H1 (cell line): ENCODE results near the gene NREP. TPM values are rescaled to one million over a fixed set of nuclear protein-coding genes. Genes with fewer than 3 reads are reported as not detected.

ENCODE experiments used
- CTCF ChIA-PET: fragments of 300-600 bp; sonication (Branson Sonifier 250); formaldehyde crosslinking; loops from one replicate; lab custom pipeline; 2021; ENCODE audit not compliant: partially characterized antibody; lab: Charles Lee
- POLR2A ChIA-PET: fragments of 300-600 bp; sonication (Branson Sonifier 250); formaldehyde crosslinking; loops from one replicate; lab custom pipeline; 2021; ENCODE audit warnings: inconsistent platforms; ENCODE audit not compliant: partially characterized antibody; lab: Charles Lee
- DNase-seq, 2 experiments: peaks; one replicate each; pipeline versions ENCODE4 v3.0.0 to v3.0.0-alpha.2; 2010 to 2022; ENCODE audit warnings: low spot score in 2 of 2, low read depth in 1 of 2, mixed read lengths in 1 of 2
- FAIRE-seq: peaks from 2 replicates; lab custom pipeline; 2011; peaks lifted over from hg19 to GRCh38; lab: Jason Lieb, UNC
- H2AFZ ChIP-seq: 2 replicates; pipeline ENCODE4 v1.8.1; 2012; ENCODE audit warnings: low read length, inconsistent platforms
- H2AK5ac ChIP-seq: 2 replicates; pipeline ENCODE4 v1.6.1; 2013; ENCODE audit warnings: low read depth, low read length
- H2BK120ac ChIP-seq: replicated peaks from 2 replicates; pipeline ENCODE3; 2013; ENCODE audit warnings: low read depth, low read length, inconsistent platforms
- H2BK12ac ChIP-seq: 2 replicates; pipeline ENCODE4 v1.6.1; 2013; ENCODE audit warnings: low read depth, low read length
- H2BK15ac ChIP-seq: 2 replicates; pipeline ENCODE4 v1.6.1; 2013; ENCODE audit warnings: low read length
- H2BK20ac ChIP-seq: 2 replicates; pipeline ENCODE4 v1.6.1; 2013; ENCODE audit warnings: low read length
- H2BK5ac ChIP-seq: 2 replicates; pipeline ENCODE4 v1.6.1; 2013; ENCODE audit warnings: low read depth, low read length
- H3K14ac ChIP-seq: 2 replicates; pipeline ENCODE4 v1.6.1; 2013; ENCODE audit warnings: inconsistent platforms; ENCODE audit not compliant: insufficient read length
- H3K18ac ChIP-seq: 2 replicates; pipeline ENCODE4 v1.6.1; 2013; ENCODE audit warnings: low read length; ENCODE audit errors: extremely low read depth
- H3K23ac ChIP-seq: 2 replicates; pipeline ENCODE4 v1.6.1; 2013; ENCODE audit warnings: inconsistent platforms; ENCODE audit not compliant: insufficient read length
- H3K23me2 ChIP-seq: 2 replicates; pipeline ENCODE4 v1.6.1; 2013; ENCODE audit warnings: low read depth, low read length
- H3K27ac ChIP-seq: 2 replicates; pipeline ENCODE4 v1.6.1; 2011; ENCODE audit warnings: low read depth, low read length, inconsistent platforms
- H3K27me3 ChIP-seq, 4 experiments: replicated peaks in 1 of 4; 1 replicate in 1 of 4; 2 replicates in 3 of 4; pipeline versions ENCODE4 v1.6.1 to v1.8.1; 2011 to 2013; ENCODE audit warnings: low read length in 3 of 4, mild to moderate bottlenecking in 3 of 4, inconsistent platforms in 2 of 4, mixed read lengths in 2 of 4, moderate library complexity in 1 of 4; ENCODE audit not compliant: control insufficient read depth in 3 of 4, insufficient read depth in 3 of 4; ENCODE audit errors: extremely low read depth in 1 of 4
- H3K36me3 ChIP-seq, 4 experiments: 2 replicates each; pipeline versions ENCODE4 v1.6.1 to v1.8.1; 2011 to 2013; ENCODE audit warnings: mild to moderate bottlenecking in 4 of 4, low read length in 3 of 4, moderate library complexity in 2 of 4, control low read depth in 1 of 4, inconsistent platforms in 1 of 4; ENCODE audit not compliant: insufficient read depth in 4 of 4, control insufficient read depth in 2 of 4
- H3K4ac ChIP-seq: replicated peaks from 2 replicates; pipeline ENCODE3; 2013; ENCODE audit warnings: low read length, low read depth, mixed read lengths, inconsistent platforms; ENCODE audit not compliant: insufficient read length
- H3K4me1 ChIP-seq, 4 experiments: replicated peaks in 1 of 4; 1 replicate in 1 of 4; 2 replicates in 3 of 4; pipeline versions ENCODE4 v1.6.1 to v1.8.1; 2011 to 2013; ENCODE audit warnings: low read length in 3 of 4, inconsistent platforms in 2 of 4, mixed read lengths in 1 of 4; ENCODE audit not compliant: insufficient read depth in 4 of 4, control insufficient read depth in 3 of 4
- H3K4me2 ChIP-seq, 2 experiments: 2 replicates each; pipeline versions ENCODE4 v1.6.1 to v1.8.1; 2011 to 2013; ENCODE audit warnings: low read depth in 2 of 2, low read length in 2 of 2, control low read depth in 1 of 2, inconsistent platforms in 1 of 2, mild to moderate bottlenecking in 1 of 2; ENCODE audit not compliant: insufficient read depth in 1 of 2
- H3K4me3 ChIP-seq, 4 experiments: fragments of 200-600, 300-600 bp in 1 of 4; sonication (generic), shearing (Covaris generic), sonication (Bioruptor Twin) in 1 of 4; 2 replicates each; pipeline versions ENCODE4 v1.5.1 to v1.8.1; 2011 to 2016; ENCODE audit warnings: low read length in 4 of 4, low read depth in 3 of 4, control low read depth in 2 of 4, inconsistent platforms in 2 of 4, mild to moderate bottlenecking in 2 of 4, mixed read lengths in 1 of 4, moderate library complexity in 1 of 4; ENCODE audit not compliant: insufficient read depth in 2 of 4; ENCODE audit errors: extremely low read depth in 1 of 4
- H3K56ac ChIP-seq: replicated peaks from 2 replicates; pipeline ENCODE3; 2013; ENCODE audit warnings: low read depth, mild to moderate bottlenecking, mixed read lengths, low read length, inconsistent platforms; ENCODE audit not compliant: insufficient read length
- H3K79me1 ChIP-seq: 2 replicates; pipeline ENCODE4 v1.6.1; 2013; ENCODE audit warnings: low read depth, low read length, control low read depth
- H3K79me2 ChIP-seq, 2 experiments: 2 replicates each; pipeline versions ENCODE4 v1.6.1 to v1.8.1; 2012 to 2013; ENCODE audit warnings: low read length in 2 of 2, mild to moderate bottlenecking in 2 of 2, inconsistent platforms in 1 of 2; ENCODE audit not compliant: insufficient read depth in 2 of 2, control insufficient read depth in 1 of 2
- H3K9ac ChIP-seq, 4 experiments: replicated peaks in 1 of 4; 1 replicate in 1 of 4; 2 replicates in 3 of 4; pipeline versions ENCODE4 v1.6.1 to v1.8.1; 2011 to 2013; ENCODE audit warnings: low read depth in 3 of 4, low read length in 3 of 4, control low read depth in 2 of 4, mild to moderate bottlenecking in 2 of 4, moderate library complexity in 2 of 4, inconsistent platforms in 1 of 4; ENCODE audit errors: extremely low read depth in 1 of 4
- H3K9me3 ChIP-seq, 2 experiments: 2 replicates each; pipeline versions ENCODE4 v1.6.1 to v1.8.1; 2012 to 2013; ENCODE audit warnings: mild to moderate bottlenecking in 2 of 2, moderate library complexity in 2 of 2, control low read depth in 1 of 2, inconsistent platforms in 1 of 2, low read depth in 1 of 2, low read length in 1 of 2, mixed read lengths in 1 of 2; ENCODE audit not compliant: insufficient read depth in 2 of 2
- H4K20me1 ChIP-seq, 2 experiments: replicated peaks in 1 of 2; 2 replicates each; pipeline versions ENCODE3 to v1.8.1; 2011 to 2013; ENCODE audit warnings: inconsistent platforms in 2 of 2, low read length in 2 of 2, mild to moderate bottlenecking in 1 of 2; ENCODE audit not compliant: insufficient read depth in 2 of 2, control insufficient read depth in 1 of 2
- H4K5ac ChIP-seq: 2 replicates; pipeline ENCODE4 v1.6.1; 2013; ENCODE audit warnings: low read length, low read depth, mixed read lengths, inconsistent platforms; ENCODE audit not compliant: insufficient read length
- H4K8ac ChIP-seq: 2 replicates; pipeline ENCODE4 v1.8.0; 2013; ENCODE audit warnings: mild to moderate bottlenecking, moderate library complexity, low read length, inconsistent platforms; ENCODE audit not compliant: insufficient read depth; ENCODE audit errors: extremely low read depth
- H4K91ac ChIP-seq: replicated peaks from 2 replicates; pipeline ENCODE3; 2013; ENCODE audit warnings: low read length, mixed read lengths, inconsistent platforms; ENCODE audit not compliant: insufficient read length
- JUN ChIP-seq: IDR thresholded peaks from 2 replicates; pipeline ENCODE4 v1.6.1; 2011; ENCODE audit warnings: low read depth, mild to moderate bottlenecking, improper control_type of control experiment, low read length
- KDM4A ChIP-seq: IDR thresholded peaks from one replicate; pipeline ENCODE4 v1.7.1; 2012; ENCODE audit warnings: low read depth, mild to moderate bottlenecking, moderate library complexity, low read length, inconsistent platforms; ENCODE audit not compliant: severe bottlenecking
- NRF1 ChIP-seq: IDR thresholded peaks from 2 replicates; pipeline ENCODE4 v1.6.1; 2011; ENCODE audit warnings: mild to moderate bottlenecking, low read depth, low read length, improper control_type of control experiment
- POLR2A ChIP-seq, 2 experiments: IDR thresholded peaks; 1 replicate in 1 of 2; 2 replicates in 1 of 2; pipeline ENCODE4 v1.6.1; 2011; ENCODE audit warnings: low read depth in 2 of 2, low read length in 2 of 2, mild to moderate bottlenecking in 2 of 2; ENCODE audit errors: control extremely low read depth in 1 of 2
- RAD21 ChIP-seq, 2 experiments: IDR thresholded peaks in 1 of 2; conservative IDR thresholded peaks in 1 of 2; 2 replicates each; pipeline ENCODE4 v1.6.1; 2011; ENCODE audit warnings: low read depth in 2 of 2, low read length in 2 of 2, improper control_type of control experiment in 1 of 2, inconsistent platforms in 1 of 2, mild to moderate bottlenecking in 1 of 2, moderate library complexity in 1 of 2
- RBBP5 ChIP-seq: IDR thresholded peaks from 2 replicates; pipeline ENCODE4 v1.7.1; 2012; ENCODE audit warnings: low read depth, mild to moderate bottlenecking, inconsistent platforms, low read length, moderate library complexity, borderline replicate concordance
- RNF2 ChIP-seq: fragments of 200-900, 300-1000 bp; sonication (generic); IDR thresholded peaks from 2 replicates; pipeline ENCODE4 v1.7.1; 2016; ENCODE audit warnings: borderline replicate concordance, low read depth, mild to moderate bottlenecking, antibody characterized with exemption, low read length; ENCODE audit not compliant: poor library complexity, severe bottlenecking; ENCODE audit errors: missing control alignments
- SIN3A ChIP-seq, 2 experiments: IDR thresholded peaks in 1 of 2; conservative IDR thresholded peaks in 1 of 2; 2 replicates each; pipeline ENCODE4 v1.6.1; 2011 to 2012; ENCODE audit warnings: low read length in 2 of 2, improper control_type of control experiment in 1 of 2, low read depth in 1 of 2, mild to moderate bottlenecking in 1 of 2
- SP2 ChIP-seq: IDR thresholded peaks from 2 replicates; pipeline ENCODE4 v1.6.1; 2012; ENCODE audit warnings: mild to moderate bottlenecking, low read length, inconsistent platforms
- TAF7 ChIP-seq: optimal IDR thresholded peaks from 2 replicates; pipeline ENCODE3; 2011; ENCODE audit warnings: low read depth, mild to moderate bottlenecking, inconsistent platforms, low read length, moderate library complexity, borderline replicate concordance
- TBP ChIP-seq: IDR thresholded peaks from 2 replicates; pipeline ENCODE4 v1.6.1; 2011; ENCODE audit warnings: low read depth, low read length, improper control_type of control experiment
- WGBS, 2 experiments: shearing (Covaris generic) in 1 of 2; methylation state at CpG; one replicate each; pipeline versions ENCODE4 v1.1.6 to v1.1.7; 2013 to 2015; ENCODE audit warnings: low lambda C conversion rate in 2 of 2, mixed read lengths in 2 of 2, inconsistent platforms in 1 of 2, low coverage in 1 of 2, missing lambda C conversion rate in 1 of 2; ENCODE audit not compliant: insufficient replicate concordance in 2 of 2, insufficient coverage in 1 of 2, insufficient read length in 1 of 2; ENCODE audit errors: extremely low coverage in 1 of 2, missing lambda C conversion rate in 1 of 2; 5-methylcytosine and 5-hydroxymethylcytosine counted together
- polyA plus RNA-seq, 7 experiments: library from polyadenylated mRNA; depleted of rRNA in 3 of 7; stranded (reverse) in 5 of 7; unstranded in 2 of 7; fragments of >200 nt in 5 of 7; fragments of 200-250 nt in 2 of 7; gene quantifications; 1 replicate in 5 of 7; 2 replicates in 1 of 7; 4 replicates in 1 of 7; pipeline versions ENCODE4 v1.2.1 to v1.2.3, GENCODE V29; 2011 to 2013; ENCODE audit warnings: missing spikeins in 2 of 7, mixed read lengths in 2 of 7
- total RNA-seq: library from RNA; stranded (reverse); fragmentation: NEBNext Ultra II Directional; extraction: Animal tissue kit (Norgen Biotek cat#: 25700); gene quantifications from 2 replicates; pipeline ENCODE4 v1.2.1, GENCODE V29; 2021
- TF ChIP-seq, protein P1 (sequence below): IDR thresholded peaks from 2 replicates; pipeline ENCODE4 v1.6.1; 2011; ENCODE audit warnings: low read length, improper control_type of control experiment

Gene NREP
- total and polyA plus RNA-seq, 2 of the 8 experiments (the other 6 are each of a cell fraction or from before 2014, with no cell fraction given), result 254 to 301 TPM

DNA sequence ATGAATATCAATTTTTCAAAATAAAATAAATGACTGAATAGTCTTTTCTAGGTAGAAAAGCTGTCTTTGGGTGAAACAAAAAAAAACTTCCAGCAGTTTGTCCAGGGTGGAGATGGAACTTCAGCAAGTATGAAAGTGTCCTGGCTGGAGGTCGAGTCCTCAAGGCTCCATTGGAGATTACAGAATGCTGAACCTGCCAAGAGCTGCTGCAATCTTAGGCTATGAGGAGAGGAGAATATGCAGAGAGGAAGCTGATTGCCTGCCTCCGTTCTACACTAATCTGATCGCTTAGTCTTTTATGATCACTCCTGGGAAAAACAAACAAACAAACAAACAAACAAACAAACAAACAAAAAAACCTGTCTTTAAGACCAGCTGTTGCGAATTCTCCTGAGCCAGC lies 50.6 kb downstream of the NREP start:
- no peak overlapping the region for H2BK20ac ChIP-seq
- TF ChIP-seq TAF7, result no peak
- TF ChIP-seq SP2, result no peak
- no peak for TF ChIP-seq RAD21 (IDR thresholded peaks at IDR 0.05 in 1 of 2, conservative IDR thresholded peaks at IDR 0.05 in 1 of 2; ENCODE audit: low read depth in 2 of 2, low read length in 2 of 2)
- no peak for TF ChIP-seq RBBP5
- no peak for TF ChIP-seq SIN3A (conservative IDR thresholded peaks at IDR 0.05 in 1 of 2, IDR thresholded peaks at IDR 0.05 in 1 of 2; ENCODE audit: low read depth in 1 of 2, low read length in 2 of 2)
- no peak for TF ChIP-seq JUN
- TF ChIP-seq NRF1, result no peak
- no peak for TF ChIP-seq POLR2A (IDR thresholded peaks at IDR 0.05; ENCODE audit: control extremely low read depth in 1 of 2, low read depth in 2 of 2, low read length in 2 of 2)
- TF ChIP-seq RNF2, result no peak
- TF ChIP-seq, protein P1, sequence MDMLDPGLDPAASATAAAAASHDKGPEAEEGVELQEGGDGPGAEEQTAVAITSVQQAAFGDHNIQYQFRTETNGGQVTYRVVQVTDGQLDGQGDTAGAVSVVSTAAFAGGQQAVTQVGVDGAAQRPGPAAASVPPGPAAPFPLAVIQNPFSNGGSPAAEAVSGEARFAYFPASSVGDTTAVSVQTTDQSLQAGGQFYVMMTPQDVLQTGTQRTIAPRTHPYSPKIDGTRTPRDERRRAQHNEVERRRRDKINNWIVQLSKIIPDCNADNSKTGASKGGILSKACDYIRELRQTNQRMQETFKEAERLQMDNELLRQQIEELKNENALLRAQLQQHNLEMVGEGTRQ, result no peak
- TF ChIP-seq KDM4A, result no peak
- no peak for TF ChIP-seq TBP

More for the DNA sequence above, 50.6 kb downstream of the NREP start:
- no peak overlapping the region for H4K8ac ChIP-seq
- no peaks in the 10 kb centered on the region for H3K4me1 ChIP-seq
- POLR2A ChIA-PET, result interaction anchor here (1.3 kb wide), 1 partner anchor 51 kb away, joined by 3 read pairs; no protein-coding TSS in a partner anchor
- FAIRE-seq (no peak), DNase-seq (no peak)
- no peak overlapping the region for H2BK5ac ChIP-seq
- WGBS, 2 experiments, result 78% methylated on average over 4 of the region's 4 CpGs; no CpG with 5 or more reads in 1 of the 2 experiments
- no peaks in the 10 kb centered on the region for H3K36me3 ChIP-seq
- H4K20me1 ChIP-seq, result no peaks in the 10 kb centered on the region
- no peak overlapping the region for H4K5ac ChIP-seq
- no peak overlapping the region for H3K56ac ChIP-seq
- no peaks in the 10 kb centered on the region for H3K79me1 ChIP-seq
- no peak overlapping the region for H2BK120ac ChIP-seq
- no peak overlapping the region for H2BK15ac ChIP-seq
- H2BK12ac ChIP-seq, result no peak overlapping the region
- no peaks in the 10 kb centered on the region for H3K9me3 ChIP-seq
- no peak overlapping the region for H3K23ac ChIP-seq
- H3K27ac ChIP-seq, result no peak overlapping the region
- H3K9ac ChIP-seq, result no peak overlapping the region
- H2AFZ ChIP-seq, result no peak overlapping the region
- no peaks in the 10 kb centered on the region for H3K27me3 ChIP-seq
- CTCF ChIA-PET, result interaction anchor here (1.1 kb wide), 1 partner anchor 114 kb away, joined by 3 read pairs; no protein-coding TSS in a partner anchor
- no peak overlapping the region for H3K18ac ChIP-seq
- no peak overlapping the region for H3K14ac ChIP-seq
- no peak overlapping the region for H3K4ac ChIP-seq
- H2AK5ac ChIP-seq, result no peak overlapping the region
- no peak overlapping the region for H3K4me2 ChIP-seq
- no peak overlapping the region for H4K91ac ChIP-seq
- no peaks in the 10 kb centered on the region; the same call in 1 of the 2 replicates for H3K23me2 ChIP-seq
- no peak overlapping the region for H3K4me3 ChIP-seq
- H3K79me2 ChIP-seq, result no peaks in the 10 kb centered on the region
